GM21360 (cell line): ENCODE results near the gene XAGE2.
A peak's percentile ranks its signal among the peaks of the same experiment; 100 is the strongest.
"Not testable (repeated sequence)": the region's sequence is repeated elsewhere in the genome, so short reads cannot be mapped to it uniquely, and the experiment has no call there.

Source experiments
- ATAC-seq: cut with Tn5 transposase; IDR thresholded peaks from one replicate; pipeline ENCODE4 v1.9.1; 2021; ENCODE audit warnings: mild to moderate bottlenecking, moderate library complexity; ENCODE audit not compliant: unreplicated experiment

The XAGE2 gene

GRCh38 chrX:52368368-52369055 lies at the start of gene XAGE2:
XAGE2 (plus strand) TSS chrX:52369021; CDS start chrX:52370015, 994 bp downstream.
- no peak for ATAC-seq

- ATAC-seq, result no peak
Observed at GRCh38 chrX:52337410-52337809, 31.4 kb upstream of the XAGE2 start.

DNA sequence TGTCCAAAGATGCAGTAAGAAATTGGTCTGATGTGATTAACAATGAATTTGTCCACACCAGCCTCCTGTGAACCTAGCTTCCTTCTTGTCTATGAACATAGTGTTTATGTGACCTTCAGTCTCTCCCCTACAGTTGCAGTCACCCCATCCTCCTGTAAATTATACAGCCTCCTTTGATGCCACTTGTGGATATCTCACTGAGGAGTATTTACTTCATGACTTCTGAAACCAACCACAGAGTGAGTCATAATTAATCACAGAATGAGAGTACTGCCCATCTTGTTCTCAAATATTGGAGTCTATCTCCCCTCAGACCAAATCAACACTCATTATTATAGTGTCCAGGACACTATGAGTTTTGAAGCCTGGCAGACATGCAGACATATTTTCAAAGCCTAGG lies 27.3 kb upstream of the XAGE2 start:
- no peak for ATAC-seq

DNA sequence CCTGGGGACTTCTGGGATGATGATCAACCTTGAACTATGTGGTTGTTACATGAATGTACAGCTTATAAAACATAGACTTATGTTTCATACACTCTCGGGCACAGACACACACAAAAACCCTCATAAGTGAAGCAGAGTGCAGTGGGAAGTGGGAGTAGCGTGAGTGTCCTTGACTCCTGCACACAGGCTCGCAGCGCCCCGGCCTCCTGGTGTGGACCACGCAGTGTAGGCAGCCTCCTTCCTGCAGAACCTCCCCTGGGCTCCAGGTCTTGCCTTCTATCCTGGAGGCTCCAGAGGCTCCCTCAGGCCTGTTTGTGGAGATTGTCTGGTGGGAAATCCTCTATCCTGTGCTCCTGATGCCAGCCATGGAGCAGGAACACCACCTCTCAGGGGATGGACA lies 25.7 kb upstream of the XAGE2 start:
- not testable (repeated sequence) for ATAC-seq

GRCh38 chrX:52345402-52345801 lies 23.4 kb upstream of the XAGE2 start:
- ATAC-seq, result peak; percentile 68

DNA sequence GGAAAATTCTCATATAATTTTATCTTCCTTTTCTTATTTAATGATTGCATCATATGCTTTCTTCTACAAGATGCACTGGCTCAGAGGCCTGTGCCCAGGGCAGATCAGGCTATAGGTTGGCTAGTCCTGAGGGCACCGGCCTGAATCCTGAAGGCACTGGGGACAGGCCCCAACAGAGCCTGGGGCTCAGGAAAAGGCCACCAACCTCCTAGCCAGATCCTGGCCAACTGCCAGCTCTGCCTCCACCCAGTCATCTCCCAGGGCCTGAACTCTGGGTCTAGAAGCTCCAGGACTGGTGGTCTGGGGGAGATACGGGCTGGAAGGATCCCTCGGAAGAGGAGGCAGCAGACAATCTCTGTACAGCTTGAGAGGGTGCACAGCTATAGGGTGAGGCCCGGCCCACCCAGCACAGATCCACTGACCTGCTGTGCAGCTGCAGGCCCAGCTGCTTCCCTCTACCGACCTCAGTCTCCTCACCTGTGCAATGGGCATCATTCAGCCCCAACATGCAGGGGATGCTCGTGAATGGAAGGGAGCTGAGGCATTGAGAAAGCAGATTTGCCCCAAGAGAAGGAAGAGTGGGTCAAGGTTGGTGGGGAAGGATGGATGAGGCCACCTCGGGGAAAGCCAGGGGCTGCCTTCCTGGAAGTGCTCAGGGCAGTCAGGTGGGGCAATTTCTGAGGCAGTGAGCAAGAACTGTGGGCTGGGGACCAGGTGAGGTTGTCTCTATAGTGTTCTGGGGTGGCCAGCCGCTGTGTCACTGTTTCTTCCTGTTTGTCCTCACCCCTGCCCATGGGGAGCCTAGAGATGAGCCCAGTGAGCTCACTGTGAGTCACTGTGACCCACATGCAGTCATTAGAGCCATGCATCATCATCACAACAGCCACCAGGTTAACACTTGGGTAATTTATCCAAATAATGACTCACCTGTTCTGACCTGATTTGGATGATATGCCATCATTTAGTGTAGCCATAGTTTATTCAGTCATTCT lies 22.4 kb upstream of the XAGE2 start:
- ATAC-seq, result no peak

GRCh38 chrX:52349681-52350080 lies 19.1 kb upstream of the XAGE2 start:
- ATAC-seq, result no peak

DNA sequence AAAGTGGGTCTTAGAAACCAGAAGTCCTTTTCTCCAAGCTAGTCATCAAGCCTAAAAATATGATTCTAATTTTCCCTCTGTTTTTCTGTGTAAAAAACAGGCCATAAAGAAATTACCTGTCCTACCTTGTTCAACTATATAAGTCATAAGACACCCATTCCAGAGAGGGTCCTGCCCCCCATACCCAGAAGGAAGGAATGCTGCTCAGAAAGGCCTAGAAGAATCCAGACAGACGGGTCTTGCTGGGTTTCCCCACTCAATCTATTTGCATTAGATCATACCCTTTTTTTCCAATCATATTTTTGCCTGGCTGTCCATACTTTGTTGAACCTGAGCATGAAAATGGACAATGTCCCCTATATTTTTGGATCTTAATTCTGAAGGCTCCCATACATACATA lies 16.3 kb upstream of the XAGE2 start:
- ATAC-seq, result no peak

DNA sequence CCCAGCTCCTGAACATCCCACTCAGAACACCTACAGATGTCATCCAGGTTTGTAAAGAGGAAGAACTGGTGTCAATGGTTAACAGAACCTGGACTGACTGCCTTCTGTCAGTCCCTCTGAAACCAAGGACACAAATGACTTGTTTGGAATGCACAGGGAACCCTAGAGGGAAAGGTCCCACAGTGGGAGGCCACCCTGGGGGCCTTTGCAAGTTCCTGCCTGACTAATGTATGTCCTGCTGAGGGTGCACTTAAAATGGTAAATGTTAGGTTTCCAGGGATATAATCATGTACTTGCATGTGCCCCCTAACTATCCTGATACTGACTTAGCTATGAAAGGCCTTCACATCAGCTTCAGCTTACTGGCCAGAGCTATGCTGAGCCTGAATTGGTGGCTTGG lies 15.0 kb upstream of the XAGE2 start:
- ATAC-seq, result no peak

- ATAC-seq, result no peak
Observed at GRCh38 chrX:52355108-52355507, 13.7 kb upstream of the XAGE2 start.

- ATAC-seq, result no peak
Observed at GRCh38 chrX:52359614-52360232, 9.1 kb upstream of the XAGE2 start.

DNA sequence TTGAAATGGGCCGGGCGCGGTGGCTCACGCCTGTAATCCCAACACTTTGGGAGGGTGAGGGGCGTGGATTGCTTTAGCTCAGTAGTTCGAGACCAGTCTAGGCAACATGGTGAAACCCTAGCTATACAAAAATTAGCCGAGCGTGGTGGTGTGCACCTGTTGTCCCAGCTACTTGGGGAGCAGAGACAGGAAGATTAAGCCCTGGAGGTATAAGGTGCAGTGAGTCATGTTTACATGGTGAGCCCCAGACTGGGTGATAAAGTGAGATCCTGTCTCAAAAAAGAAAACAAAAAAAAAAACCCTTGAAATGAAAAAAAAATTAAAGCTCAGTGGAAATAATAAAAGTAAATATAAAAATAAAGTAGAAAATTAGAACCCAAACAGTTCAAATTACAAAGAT lies 6.9 kb upstream of the XAGE2 start:
- no peak for ATAC-seq

DNA sequence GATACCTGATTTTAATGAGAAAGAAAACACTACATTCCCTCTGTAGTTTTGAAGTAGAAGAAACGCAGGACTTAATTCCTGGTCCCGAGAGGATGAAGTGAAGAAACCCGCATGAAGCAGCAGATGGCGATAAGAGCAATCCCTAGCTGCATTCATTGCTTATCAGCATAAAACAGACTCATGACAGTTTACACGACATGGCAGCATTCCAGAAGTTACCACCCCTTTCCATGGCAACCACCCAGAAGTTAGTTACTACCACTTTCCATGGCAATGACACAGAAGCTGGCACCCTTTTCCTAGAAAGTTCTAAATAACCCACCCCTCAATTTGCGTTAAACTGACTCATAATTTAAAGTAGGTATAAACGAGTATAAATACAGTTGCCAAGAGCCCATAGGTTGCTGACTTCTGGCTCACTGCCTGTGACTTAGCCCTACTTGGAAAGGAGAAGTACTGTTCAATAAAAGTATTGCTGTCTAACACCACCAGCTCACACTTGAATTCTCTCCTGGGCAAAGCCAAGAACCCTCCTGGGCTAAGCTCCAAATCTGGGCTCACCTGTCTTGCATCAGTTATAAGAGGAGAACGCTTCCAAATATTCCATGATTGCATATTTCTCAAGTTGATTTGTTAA lies 5.5 kb upstream of the XAGE2 start:
- no peak for ATAC-seq

DNA sequence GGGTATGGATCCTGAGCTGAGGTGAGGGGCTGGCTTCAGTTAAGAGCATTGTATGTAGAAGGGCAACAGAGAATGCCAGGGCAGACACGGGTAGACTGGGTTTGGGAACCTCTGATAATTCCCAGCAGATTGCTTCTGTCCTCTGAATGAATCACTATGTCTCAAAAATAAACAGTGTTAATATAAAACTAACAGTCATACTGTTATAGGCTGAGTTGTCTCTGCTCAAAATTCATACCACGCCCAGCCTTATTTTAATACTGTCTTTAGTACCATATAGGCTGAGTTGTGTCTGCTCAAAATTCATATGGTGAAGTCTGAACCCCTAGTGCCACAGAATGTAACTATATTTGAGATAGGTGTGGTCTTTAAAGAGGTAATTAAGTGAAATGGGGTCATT lies 10.0 kb downstream of the XAGE2 start:
- no peak for ATAC-seq

DNA sequence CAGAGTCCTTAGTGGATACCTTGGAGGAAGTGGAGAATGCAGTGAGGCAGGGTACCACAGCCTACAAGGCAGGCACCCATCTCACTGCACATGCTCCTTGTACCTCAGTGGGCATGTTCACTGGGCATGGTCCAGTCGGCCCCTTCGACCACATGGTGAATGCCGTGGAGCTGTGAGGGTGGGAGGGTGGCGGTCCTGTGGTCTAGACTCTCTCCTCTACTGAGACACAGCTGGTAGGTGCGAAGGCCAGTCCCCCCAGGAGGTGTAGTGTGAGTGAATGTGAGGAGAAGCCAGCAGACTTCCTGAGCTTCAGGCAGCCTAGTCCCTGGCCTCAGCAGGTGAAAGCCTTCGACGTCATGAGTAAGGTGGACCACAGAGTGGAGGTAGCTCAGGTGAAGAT lies 12.2 kb downstream of the XAGE2 start:
- no peak for ATAC-seq

- ATAC-seq, result no peak
Observed at GRCh38 chrX:52410439-52411394, 41.9 kb downstream of the XAGE2 start.

DNA sequence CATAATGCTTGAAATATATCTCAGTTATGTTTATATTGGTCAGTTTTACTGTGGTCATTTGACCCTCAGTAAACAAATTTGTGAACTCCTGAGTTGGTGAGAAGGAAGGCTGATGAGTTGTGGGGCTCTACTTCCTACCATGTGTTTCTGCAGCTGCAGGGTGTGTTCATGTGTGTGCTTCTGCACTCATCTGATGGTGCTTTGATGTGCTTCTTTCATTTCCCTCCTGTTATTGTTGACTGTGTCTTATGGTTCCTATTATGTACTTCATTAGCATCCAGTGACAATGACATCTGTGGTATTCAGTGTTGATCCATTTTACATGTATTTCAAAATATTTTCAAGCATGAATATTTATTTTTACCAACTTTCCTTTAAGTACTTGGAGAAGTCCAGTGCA lies 46.5 kb downstream of the XAGE2 start:
- ATAC-seq, result no peak

- no peak for ATAC-seq
Observed at GRCh38 chrX:52416816-52417215, 48.0 kb downstream of the XAGE2 start.

GRCh38 chrX:52420824-52421443 lies 52.1 kb downstream of the XAGE2 start:
- no peak for ATAC-seq

DNA sequence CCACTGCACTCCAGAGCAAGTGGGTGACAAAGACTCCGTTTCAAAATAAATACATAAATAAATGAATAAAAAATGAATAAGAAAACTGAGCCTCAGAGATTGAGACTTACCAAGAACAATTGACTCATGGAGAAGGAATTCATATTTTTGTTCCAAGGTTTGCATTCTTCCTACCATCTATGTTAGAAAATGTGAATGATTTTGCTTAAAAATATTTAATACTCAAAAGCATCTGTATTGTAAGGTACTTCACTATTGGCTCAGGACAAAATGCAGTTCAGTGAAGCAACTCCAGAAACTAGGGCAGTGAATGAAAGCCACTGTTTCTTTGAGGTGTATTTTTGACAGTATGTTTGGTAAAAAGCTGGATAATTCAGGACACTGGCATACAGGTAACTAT lies 54.1 kb downstream of the XAGE2 start:
- ATAC-seq, result no peak
